Diencephalon (tissue), 1 donor: ENCODE measurements around the gene EVPL. TPM values are rescaled to one million over a fixed set of nuclear protein-coding genes. Genes with fewer than 3 reads are reported as not detected.

Experiments used
- total RNA-seq: library from RNA; depleted of rRNA; stranded (reverse); fragments of >200 nt; gene quantifications from one replicate; pipeline ENCODE4 v1.2.3, GENCODE V29; 2014

EVPL gene
- under 0.01 TPM for total RNA-seq

GRCh38 chr17:76027159-76027839 is at the start of gene EVPL:
TSS of gene EVPL (minus strand) at chr17:76027306. CDS start at chr17:76027198, 108 bp downstream.

DNA sequence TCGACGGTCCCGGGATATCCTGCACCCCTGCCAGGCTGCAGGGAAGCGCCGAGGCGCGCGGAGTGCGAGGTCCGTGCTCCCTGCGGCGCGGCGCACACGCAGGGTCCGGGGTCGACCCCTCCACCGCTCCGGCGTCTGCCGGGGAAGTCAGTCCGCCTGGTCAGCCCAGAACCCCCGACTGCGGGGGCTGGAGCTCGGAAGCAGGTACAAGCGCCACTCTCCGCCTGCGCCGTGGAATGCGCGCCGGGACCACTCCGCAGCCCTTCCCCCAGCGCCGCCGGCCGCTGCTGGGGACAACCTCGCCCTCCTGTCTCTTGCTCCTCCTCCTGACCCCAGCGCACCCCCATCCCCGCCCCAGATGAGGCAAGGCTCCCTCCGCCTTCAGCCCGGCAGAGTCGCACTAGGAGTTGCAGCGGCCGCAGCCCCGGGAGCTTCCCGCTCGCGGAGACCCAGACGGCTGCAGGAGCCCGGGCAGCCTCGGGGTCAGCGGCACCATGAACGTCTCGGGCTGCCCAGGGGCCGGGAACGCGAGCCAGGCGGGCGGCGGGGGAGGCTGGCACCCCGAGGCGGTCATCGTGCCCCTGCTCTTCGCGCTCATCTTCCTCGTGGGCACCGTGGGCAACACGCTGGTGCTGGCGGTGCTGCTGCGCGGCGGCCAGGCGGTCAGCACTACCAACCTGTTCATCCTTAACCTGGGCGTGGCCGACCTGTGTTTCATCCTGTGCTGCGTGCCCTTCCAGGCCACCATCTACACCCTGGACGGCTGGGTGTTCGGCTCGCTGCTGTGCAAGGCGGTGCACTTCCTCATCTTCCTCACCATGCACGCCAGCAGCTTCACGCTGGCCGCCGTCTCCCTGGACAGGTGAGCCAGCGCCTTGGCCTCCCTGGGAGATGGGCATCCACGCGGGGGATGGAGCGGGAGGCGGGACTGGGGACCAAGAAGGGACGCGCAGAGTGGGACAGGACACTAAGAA is 47.6 kb upstream of the EVPL start, which contains the start of gene GALR2:
TSS of gene GALR2 (plus strand) at position 392 of the 974 bp plus-strand sequence. CDS start at position 495, 103 bp downstream.

DNA sequence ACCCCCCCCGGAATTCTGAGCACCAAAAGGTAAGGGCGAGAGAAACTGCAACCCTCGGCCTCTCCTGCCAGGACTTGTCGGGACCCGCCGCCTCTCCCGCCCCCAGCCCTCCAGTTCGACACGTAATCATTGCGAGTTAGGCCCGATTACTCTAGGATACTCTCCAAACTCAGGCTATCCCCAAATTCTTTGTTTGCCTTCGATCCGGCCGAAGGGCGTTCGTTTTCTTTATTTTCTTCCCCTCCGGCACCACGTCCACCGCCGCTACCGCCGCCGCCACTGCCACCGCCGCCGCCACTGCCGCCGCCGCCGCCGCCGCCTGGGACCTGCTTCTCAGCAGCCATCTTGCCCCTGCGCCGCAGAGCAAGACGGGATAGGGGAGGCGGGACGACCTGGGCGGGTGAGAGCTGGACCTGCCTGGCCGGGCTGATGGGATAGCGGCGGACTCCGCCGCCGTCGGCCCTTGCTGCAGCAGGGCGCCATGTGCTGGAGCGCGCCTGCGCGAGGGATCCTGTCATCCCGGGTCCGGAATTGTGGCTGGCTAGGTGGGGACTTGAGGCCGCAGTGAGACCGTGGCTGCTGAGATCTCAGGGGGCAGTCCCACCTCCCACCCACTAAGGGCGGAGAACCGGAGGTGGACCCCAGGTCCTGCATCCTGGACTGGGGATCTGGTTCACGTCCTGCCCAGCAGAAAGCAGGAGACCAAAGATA is 45.2 kb upstream of the EVPL start, which contains the start of gene SRP68:
TSS of gene SRP68 (minus strand) at position 370 of the 711 bp plus-strand sequence. CDS start at position 344, 26 bp downstream.

GRCh38 chr17:76000755-76001521 is 26.2 kb downstream of the EVPL start, which contains the start of gene CDK3:
TSS of gene CDK3 (plus strand) at chr17:76000855. CDS start at chr17:76001426, 571 bp downstream.

DNA sequence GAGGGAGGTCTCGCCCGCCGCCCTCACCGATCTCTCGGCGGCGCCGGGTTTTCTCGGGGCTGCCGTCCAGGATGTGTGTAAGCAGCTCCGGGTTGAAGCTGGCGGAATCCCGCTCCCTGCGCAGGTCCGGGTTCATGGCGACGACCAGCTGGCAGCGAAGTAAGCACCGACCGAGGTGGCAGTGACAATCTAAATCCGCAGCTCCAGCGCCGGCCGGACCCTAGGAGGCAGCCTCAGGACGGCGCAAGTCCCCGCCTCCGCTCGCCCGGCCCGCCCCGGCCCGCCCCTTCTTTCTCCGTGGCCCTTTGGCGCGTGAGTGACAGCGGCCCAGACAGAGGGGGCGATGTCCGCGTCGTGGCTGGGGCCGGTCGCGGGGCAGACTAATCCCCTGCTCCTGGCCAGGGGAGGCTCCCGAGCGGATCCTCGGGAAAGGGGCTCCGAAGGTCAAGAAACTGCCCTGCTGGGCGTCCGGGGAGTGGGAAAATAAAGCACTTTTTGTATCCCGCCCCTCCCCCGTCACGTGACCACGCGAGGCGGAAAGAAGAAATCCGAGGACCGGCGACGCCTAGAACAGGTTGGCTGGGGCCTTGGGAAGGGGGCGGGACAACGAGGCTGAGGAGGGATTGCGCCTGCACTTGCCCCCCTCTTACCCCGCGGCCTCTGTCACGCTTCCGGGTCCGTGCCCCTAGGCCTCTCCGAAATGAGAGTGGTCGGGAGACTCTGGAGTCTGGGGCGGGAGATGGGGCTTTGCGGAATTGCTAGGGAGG is 48.0 kb downstream of the EVPL start, which contains the start of the genes ACOX1 and TEN1:
TSS of gene ACOX1 (minus strand) at position 229 of the 767 bp plus-strand sequence. CDS start at position 136, 93 bp downstream.
TSS of gene TEN1 (plus strand) at position 303 of the 767 bp plus-strand sequence. CDS start 6,953 bp downstream, outside the sequence.

Other genes starting within 250 kb of the EVPL start
- 31.1 TPM for gene UNK, start 242.5 kb downstream of the EVPL start, total RNA-seq
- 2.5 TPM for gene UNC13D, start 182.9 kb downstream of the EVPL start, total RNA-seq
- gene WBP2, start 172.0 kb downstream of the EVPL start, total RNA-seq: 52.1 TPM
- gene TRIM47, start 148.7 kb downstream of the EVPL start, total RNA-seq: 15.2 TPM
- gene TRIM65, start 130.4 kb downstream of the EVPL start, total RNA-seq: 10.6 TPM
- gene MRPL38, start 122.4 kb downstream of the EVPL start, total RNA-seq: 37.4 TPM
- gene FBF1, start 86.3 kb downstream of the EVPL start, total RNA-seq: 22.8 TPM
- gene ACOX1, start 48.1 kb downstream of the EVPL start, total RNA-seq: 93.2 TPM
- 8.8 TPM for gene TEN1, start 48.1 kb downstream of the EVPL start, total RNA-seq
- 2.8 TPM for gene CDK3, start 26.5 kb downstream of the EVPL start, total RNA-seq
- 19.8 TPM for gene SRP68, start 45.2 kb upstream of the EVPL start, total RNA-seq
- not detected for gene GALR2, start 47.5 kb upstream of the EVPL start, total RNA-seq
- not detected for gene ZACN, start 51.9 kb upstream of the EVPL start, total RNA-seq
- gene EXOC7, start 76.5 kb upstream of the EVPL start, total RNA-seq: 105 TPM
- 21.7 TPM for gene FOXJ1, start 113.9 kb upstream of the EVPL start, total RNA-seq
- gene RNF157, start 213.2 kb upstream of the EVPL start, total RNA-seq: 42.2 TPM
- 6.7 TPM for gene UBALD2, start 238.0 kb upstream of the EVPL start, total RNA-seq